ENCODE data around the gene FIZ1.

- no peak for TF ChIP-seq CTCF (IDR thresholded peaks at IDR 0.05)
- TF ChIP-seq POLR2A (IDR thresholded peaks at IDR 0.05), result no peak
Observed at GRCh38 chr19:55553217-55554182, 45.8 kb downstream of the FIZ1 start.

Data from esophagus squamous epithelium (tissue), 4 donors.